K562 (cell line): Measurements from ENCODE around the gene SORCS2. TPM values are rescaled to one million over a fixed set of nuclear protein-coding genes. Genes with fewer than 3 reads are reported as not detected.

Experiments
- ATAC-seq: fragments of 200-7000 bp; cut with Tn5 transposase; 3 replicates; pipeline ENCODE4 v1.9.1; 2020; ENCODE audit warnings: moderate library complexity
- BruUV-seq: library from RNA; stranded (reverse); fragments of 400-500 nt; replicated peaks from 2 replicates; lab custom pipeline; 2021; lab: Mats Ljungman, UMichigan
- CTCF ChIA-PET: fragments of 300-600 bp; formaldehyde crosslinking; extraction: SDS; loops from one replicate; lab custom pipeline; 2021; ENCODE audit warnings: low intra/inter-chr PET ratio; lab: Yijun Ruan, JAX
- POLR2A ChIA-PET: fragments of 300-600, 350-650 bp; sonication (Branson Sonifier 250); formaldehyde crosslinking; extraction: SDS; loops from one replicate; lab custom pipeline; 2021; ENCODE audit warnings: antibody characterized with exemption, inconsistent platforms; lab: Yijun Ruan, JAX
- DNase-seq, 4 experiments: peaks; one replicate each; pipeline versions ENCODE4 v3.0.0 to v3.0.0-alpha.2; 2011 to 2018; ENCODE audit warnings: low spot score in 3 of 4, mixed read lengths in 3 of 4; ENCODE audit errors: extremely low read depth in 1 of 4
- FAIRE-seq: peaks from 2 replicates; lab custom pipeline; 2011; peaks lifted over from hg19 to GRCh38; lab: Jason Lieb, UNC
- H2AFZ ChIP-seq: 2 replicates; pipeline ENCODE4 v1.6.0; 2011; ENCODE audit warnings: low read depth, low read length, control low read depth, inconsistent platforms
- H3K27ac ChIP-seq: fragments of 200-600 bp; 3 replicates; pipeline ENCODE4 v1.8.0; 2011; ENCODE audit warnings: low read depth, mild to moderate bottlenecking, control low read depth, inconsistent platforms, low read length, moderate library complexity, mixed read lengths; ENCODE audit errors: extremely low read depth
- H3K27me3 ChIP-seq, 2 experiments: fragments of 300-600 bp in 1 of 2; 2 replicates in 1 of 2; 3 replicates in 1 of 2; pipeline versions ENCODE4 v1.6.0 to v1.8.0; 2011; ENCODE audit warnings: inconsistent platforms in 2 of 2, low read length in 2 of 2, mild to moderate bottlenecking in 1 of 2, mixed read lengths in 1 of 2, moderate library complexity in 1 of 2; ENCODE audit not compliant: control insufficient read depth in 2 of 2, insufficient read depth in 2 of 2
- H3K36me3 ChIP-seq: fragments of 300-600 bp; 3 replicates; pipeline ENCODE4 v1.8.0; 2011; ENCODE audit warnings: mild to moderate bottlenecking, low read length, inconsistent platforms; ENCODE audit not compliant: control insufficient read depth, insufficient read depth
- H3K4me1 ChIP-seq, 2 experiments: fragments of 200-600 bp in 1 of 2; replicated peaks in 1 of 2; 2 replicates in 1 of 2; 3 replicates in 1 of 2; pipeline versions ENCODE4 v1.5.1 to v1.8.0; 2011; ENCODE audit warnings: inconsistent platforms in 2 of 2, low read length in 2 of 2, mild to moderate bottlenecking in 1 of 2, mixed read lengths in 1 of 2, moderate library complexity in 1 of 2; ENCODE audit not compliant: control insufficient read depth in 2 of 2, insufficient read depth in 2 of 2
- H3K4me2 ChIP-seq: 2 replicates; pipeline ENCODE4 v1.6.1; 2011; ENCODE audit warnings: low read length, control low read depth, inconsistent platforms, mixed read lengths; ENCODE audit not compliant: insufficient read depth
- H3K4me3 ChIP-seq: fragments of 200-600 bp; sonication (generic), shearing (Covaris generic); 2 replicates; pipeline ENCODE4 v1.5.1; 2016; ENCODE audit warnings: control low read depth, inconsistent platforms
- H3K79me2 ChIP-seq: fragments of 200-600 bp; 3 replicates; pipeline ENCODE4 v1.8.0; 2011; ENCODE audit warnings: low read length, inconsistent platforms; ENCODE audit not compliant: control insufficient read depth, insufficient read depth
- H3K9ac ChIP-seq, 2 experiments: 2 replicates each; pipeline versions ENCODE4 v1.6.0 to v1.6.1; 2011; ENCODE audit warnings: low read depth in 2 of 2, low read length in 2 of 2, control low read depth in 1 of 2, inconsistent platforms in 1 of 2, mild to moderate bottlenecking in 1 of 2, mixed read lengths in 1 of 2; ENCODE audit not compliant: insufficient read depth in 1 of 2
- H3K9me1 ChIP-seq: one replicate; pipeline ENCODE4 v1.6.0; 2011; ENCODE audit warnings: inconsistent platforms, mild to moderate bottlenecking, low read length, moderate library complexity; ENCODE audit not compliant: control insufficient read depth, insufficient read depth
- H3K9me3 ChIP-seq: replicated peaks from 2 replicates; pipeline ENCODE4 v1.5.1; 2011; ENCODE audit warnings: low read depth, low read length, inconsistent platforms; ENCODE audit not compliant: control insufficient read depth, insufficient read depth
- H4K20me1 ChIP-seq: replicated peaks from 2 replicates; pipeline ENCODE4 v1.6.1; 2011; ENCODE audit warnings: low read length, inconsistent platforms, mixed read lengths; ENCODE audit not compliant: control insufficient read depth, insufficient read depth
- CEBPB ChIP-seq: fragments of 450-650 bp; IDR thresholded peaks from 2 replicates; pipeline ENCODE4 v1.6.1; 2016; ENCODE audit warnings: missing genetic modification characterization, missing compliant biosample characterization
- CUX1 ChIP-seq: fragments of 200-800 bp; sonication (Bioruptor generic); IDR thresholded peaks from 2 replicates; pipeline ENCODE4 v1.6.1; 2016; ENCODE audit warnings: missing genetic modification characterization, missing compliant biosample characterization
- ELF4 ChIP-seq: fragments of 450-650 bp; formaldehyde crosslinking; IDR thresholded peaks from 2 replicates; pipeline ENCODE4 v1.4.0; 2022; ENCODE audit warnings: missing genetic modification characterization
- ESRRB ChIP-seq: fragments of 250-450 bp; sonication (Bioruptor Pico); IDR thresholded peaks from 2 replicates; pipeline ENCODE4 v1.5.0; 2020; ENCODE audit warnings: mild to moderate bottlenecking, moderate library complexity, borderline replicate concordance
- HEY1 ChIP-seq: fragments of 250-450 bp; sonication (Bioruptor Pico); IDR thresholded peaks from 2 replicates; pipeline ENCODE4 v1.5.0; 2020; ENCODE audit warnings: mild to moderate bottlenecking, moderate library complexity, borderline replicate concordance
- LARP7 ChIP-seq: fragments of 450-650 bp; IDR thresholded peaks from 2 replicates; pipeline ENCODE4 v1.6.1; 2016
- NUFIP1 ChIP-seq: fragments of 450-650 bp; IDR thresholded peaks from 2 replicates; pipeline ENCODE4 v1.6.1; 2018; ENCODE audit not compliant: partially characterized antibody
- POLR2AphosphoS2 ChIP-seq: IDR thresholded peaks from 2 replicates; pipeline ENCODE4 v1.6.1; 2012; ENCODE audit warnings: low read length, improper control_type of control experiment
- SMAD1 ChIP-seq: fragments of 150-350 bp; IDR thresholded peaks from 2 replicates; pipeline ENCODE4 v1.6.1; 2014; ENCODE audit warnings: low read length, low read depth; ENCODE audit not compliant: partially characterized antibody
- SMARCE1 ChIP-seq: fragments of 450-650 bp; IDR thresholded peaks from 2 replicates; pipeline ENCODE4 v1.7.1; 2016; ENCODE audit warnings: mild to moderate bottlenecking
- ZFP1 ChIP-seq: fragments of 450-650 bp; formaldehyde crosslinking; IDR thresholded peaks from 2 replicates; pipeline ENCODE4 v1.4.0; 2020; ENCODE audit warnings: mild to moderate bottlenecking, mixed read lengths
- WGBS: fragments of 100-300 bp; shearing (Covaris generic); methylation state at CpG from one replicate; pipeline ENCODE4 v1.1.6; 2016; ENCODE audit warnings: low coverage, mixed read lengths; ENCODE audit not compliant: insufficient coverage; ENCODE audit errors: missing lambda C conversion rate; 5-methylcytosine and 5-hydroxymethylcytosine counted together
- in situ Hi-C: fragments of 300-500 bp; cut with MboI; formaldehyde crosslinking; loops from 4 replicates; pipeline ENCODE4 v1.15.0; 2018; ENCODE audit warnings: inconsistent platforms, mixed read lengths
- intact Hi-C: fragments of 100-400 bp; cut with micrococcal nuclease; formaldehyde crosslinking; loops from 2 replicates; pipeline ENCODE4 v1.14.2; 2022
- polyA plus RNA-seq, 8 experiments: library from polyadenylated mRNA; depleted of rRNA in 4 of 8; stranded (reverse) in 5 of 8; unstranded in 3 of 8; fragments of >200 nt; fragmentation: Nextera tagmentation in 2 of 8; fragmentation: Illumina TruSeq in 1 of 8; extraction: Ambion mirVana in 2 of 8; extraction: Trizol in 1 of 8; gene quantifications; 2 replicates each; pipeline versions ENCODE4 v1.2.1 to v1.2.3, GENCODE V29; 2011 to 2014; ENCODE audit warnings: inconsistent platforms in 1 of 8, missing spikeins in 1 of 8
- total RNA-seq, 7 experiments: library from RNA; depleted of rRNA in 6 of 7; stranded (reverse); fragments of >200 nt in 6 of 7; fragmentation: Illumina TruSeq in 2 of 7; extraction: Trizol in 2 of 7; gene quantifications; 2 replicates each; pipeline versions ENCODE4 v1.2.1 to v1.2.3, GENCODE V29; 2011 to 2021; ENCODE audit warnings: low replicate concordance in 1 of 7

Gene SORCS2
- total and polyA plus RNA-seq, 9 of the 15 experiments (the other 6 are each of a cell fraction or from before 2014, with no cell fraction given), result not detected

GRCh38 chr4:7624396-7624980 lies 432.1 kb downstream of the SORCS2 start (continued):
- TF ChIP-seq NUFIP1, result no peak
- no peak for TF ChIP-seq SMARCE1

GRCh38 chr4:7625071-7625470 lies 432.7 kb downstream of the SORCS2 start:
- no TSS peak for BruUV-seq
- TF ChIP-seq POLR2AphosphoS2, result no peak
- Histone ChIP-seq H2AFZ (no peak overlapping the region), H3K4me1 (no peaks in the 10 kb centered on the region), H3K27me3 (peaks cover 2 to 36% of the 10 kb centered on the region in 2 experiments; a peak in 3 of 5 replicates), H3K36me3 (no peaks in the 10 kb centered on the region), H4K20me1 (0 out of 2 replicates have a peak, but pooled peaks cover 3% of the 10 kb centered on the region), H3K9me3 (no peaks in the 10 kb centered on the region), H3K79me2 (no peaks in the 10 kb centered on the region), H3K4me3 (no peak overlapping the region), H3K9me1 (no peaks in the 10 kb centered on the region), H3K9ac (no peak overlapping the region), H3K27ac (no peak overlapping the region), H3K4me2 (no peak overlapping the region)
- 0% methylated on average over 3 of the region's 3 CpGs for WGBS
- POLR2A ChIA-PET, result no interaction called here
- intact Hi-C loops (no loop called here), in situ Hi-C loops (no loop called here)
- ATAC-seq (no peak), DNase-seq (no peak), FAIRE-seq (no peak)
- CTCF ChIA-PET, result no interaction called here

GRCh38 chr4:7626531-7626930 lies 434.2 kb downstream of the SORCS2 start:
- Histone ChIP-seq H3K4me1 (no peaks in the 10 kb centered on the region), H3K27me3 (peaks cover 2 to 32% of the 10 kb centered on the region in 2 experiments; a peak in 3 of 5 replicates), H3K9ac (no peak overlapping the region), H3K27ac (no peak overlapping the region), H3K36me3 (no peaks in the 10 kb centered on the region), H4K20me1 (0 out of 2 replicates have a peak, but pooled peaks cover 3% of the 10 kb centered on the region), H2AFZ (no peak overlapping the region), H3K79me2 (no peaks in the 10 kb centered on the region), H3K9me1 (no peaks in the 10 kb centered on the region), H3K4me2 (no peak overlapping the region), H3K9me3 (no peaks in the 10 kb centered on the region), H3K4me3 (no peak overlapping the region)
- ATAC-seq, result no peak
- DNase-seq, result no peak
- ChIA-PET POLR2A (no interaction called here), CTCF (no interaction called here)
- intact Hi-C loops (no loop called here), in situ Hi-C loops (no loop called here)
- WGBS, result 0% methylated on average over 7 of the region's 7 CpGs
- BruUV-seq, result no TSS peak
- no peak for FAIRE-seq
- TF ChIP-seq ZFP1 (no peak), CUX1 (CRISPR knock-in tag) (no peak), ESRRB (CRISPR knock-in tag) (no peak), HEY1 (CRISPR knock-in tag) (no peak), SMAD1 (no peak), ELF4 (CRISPR knock-in tag) (no peak), LARP7 (no peak), CEBPB (tag) (no peak)
